HEK293T (cell line): ENCODE results near the gene AIF1L.

Source experiments
- CTCF ChIA-PET: fragments of 350-600 bp; formaldehyde crosslinking; extraction: SDS; loops from one replicate; lab custom pipeline; 2021; ENCODE audit warnings: antibody characterized with exemption, inconsistent platforms; lab: Yijun Ruan, JAX
- POLR2A ChIA-PET: fragments of 350-600 bp; formaldehyde crosslinking; extraction: SDS; loops from one replicate; lab custom pipeline; 2020; ENCODE audit warnings: antibody characterized with exemption, inconsistent platforms; lab: Yijun Ruan, JAX
- DNase-seq: peaks from one replicate; pipeline ENCODE4 v3.0.0; 2012; ENCODE audit warnings: mixed read lengths; ENCODE audit errors: extremely low spot score
- ARNT ChIP-seq: fragments of 450-650 bp; IDR thresholded peaks from 2 replicates; pipeline ENCODE4 v1.6.1; 2017; ENCODE audit warnings: mild to moderate bottlenecking
- BHLHE40 ChIP-seq: fragments of 450-650 bp; IDR thresholded peaks from 2 replicates; pipeline ENCODE4 v1.6.1; 2016; ENCODE audit warnings: mild to moderate bottlenecking, moderate library complexity, borderline replicate concordance
- CTBP1 ChIP-seq: fragments of 450-650 bp; IDR thresholded peaks from 2 replicates; pipeline ENCODE4 v1.6.1; 2016; ENCODE audit warnings: borderline replicate concordance
- ELF4 ChIP-seq: fragments of 450-650 bp; IDR thresholded peaks from 2 replicates; pipeline ENCODE4 v1.6.1; 2017; ENCODE audit warnings: antibody characterized with exemption
- FOXA1 ChIP-seq: fragments of 450-650 bp; IDR thresholded peaks from 2 replicates; pipeline ENCODE4 v1.6.1; 2016; ENCODE audit warnings: mild to moderate bottlenecking
- FOXK2 ChIP-seq: fragments of 450-650 bp; IDR thresholded peaks from 2 replicates; pipeline ENCODE4 v1.6.1; 2016; ENCODE audit warnings: mild to moderate bottlenecking
- FOXM1 ChIP-seq: fragments of 450-650 bp; IDR thresholded peaks from 2 replicates; pipeline ENCODE4 v1.6.1; 2017; ENCODE audit warnings: mild to moderate bottlenecking, borderline replicate concordance
- HDGF ChIP-seq: fragments of 450-650 bp; IDR thresholded peaks from 2 replicates; pipeline ENCODE4 v1.6.1; 2017; ENCODE audit warnings: antibody characterized with exemption, borderline replicate concordance
- L3MBTL2 ChIP-seq: fragments of 450-650 bp; conservative IDR thresholded peaks from 2 replicates; pipeline ENCODE4 v1.6.1; 2016; ENCODE audit warnings: mild to moderate bottlenecking
- LEF1 ChIP-seq: fragments of 450-650 bp; IDR thresholded peaks from 2 replicates; pipeline ENCODE4 v1.6.1; 2017; ENCODE audit warnings: mild to moderate bottlenecking, borderline replicate concordance
- NFRKB ChIP-seq: fragments of 450-650 bp; IDR thresholded peaks from 2 replicates; pipeline ENCODE4 v1.6.1; 2016; ENCODE audit warnings: mild to moderate bottlenecking, moderate library complexity
- PKNOX1 ChIP-seq: fragments of 450-650 bp; IDR thresholded peaks from 2 replicates; pipeline ENCODE4 v1.6.1; 2016
- SP1 ChIP-seq: fragments of 450-650 bp; IDR thresholded peaks from 2 replicates; pipeline ENCODE4 v1.6.1; 2017
- SUZ12 ChIP-seq: fragments of 450-650 bp; IDR thresholded peaks from 2 replicates; pipeline ENCODE4 v1.6.1; 2016; ENCODE audit warnings: mild to moderate bottlenecking
- TARDBP ChIP-seq: fragments of 450-650 bp; IDR thresholded peaks from 2 replicates; pipeline ENCODE4 v1.6.1; 2016
- ZNF384 ChIP-seq: fragments of 450-650 bp; IDR thresholded peaks from 2 replicates; pipeline ENCODE4 v1.6.1; 2016

AIF1L gene

GRCh38 chr9:131116281-131117120 lies 20.2 kb downstream of the AIF1L start:
- CTCF ChIA-PET: interaction anchor here (0.7 kb wide), 1 partner anchor 59 kb away, joined by 3 read pairs; no protein-coding TSS in a partner anchor
- POLR2A ChIA-PET: interaction anchor here (1.6 kb wide), 1 partner anchor 9 kb away, joined by 4 read pairs; the partner anchor contains the start of gene NUP214
- DNase-seq: no peak
- no peak for TF ChIP-seq PKNOX1
- TF ChIP-seq ELF4: no peak
- TF ChIP-seq SP1: no peak
- TF ChIP-seq BHLHE40: no peak
- no peak for TF ChIP-seq FOXM1
- TF ChIP-seq NFRKB: no peak
- TF ChIP-seq L3MBTL2: no peak
- no peak for TF ChIP-seq SUZ12
- no peak for TF ChIP-seq ZNF384
- TF ChIP-seq ARNT: no peak
- TF ChIP-seq FOXK2: no peak
- TF ChIP-seq TARDBP: no peak
- TF ChIP-seq HDGF: no peak
- TF ChIP-seq CTBP1: no peak
- no peak for TF ChIP-seq LEF1
- no peak for TF ChIP-seq FOXA1

- no peak for DNase-seq
- ChIA-PET CTCF (no interaction called here), POLR2A (no interaction called here)
- TF ChIP-seq L3MBTL2 (no peak), ZNF384 (no peak), FOXA1 (no peak), ARNT (no peak), FOXM1 (no peak), HDGF (no peak), ELF4 (no peak), TARDBP (no peak), NFRKB (no peak), SUZ12 (no peak), BHLHE40 (no peak), SP1 (no peak), CTBP1 (no peak), FOXK2 (no peak), PKNOX1 (no peak), LEF1 (no peak)
Observed at GRCh38 chr9:131117121-131117761, 20.9 kb downstream of the AIF1L start.

GRCh38 chr9:131117762-131118145 lies 21.4 kb downstream of the AIF1L start:
- TF ChIP-seq SP1: no peak
- no peak for TF ChIP-seq LEF1
- no peak for TF ChIP-seq TARDBP
- no peak for TF ChIP-seq PKNOX1
- TF ChIP-seq HDGF: no peak
- TF ChIP-seq FOXA1: no peak
- no peak for TF ChIP-seq BHLHE40
- TF ChIP-seq FOXM1: no peak
- TF ChIP-seq SUZ12: no peak
- TF ChIP-seq ZNF384: no peak
- no peak for TF ChIP-seq NFRKB
- no peak for TF ChIP-seq CTBP1
- no peak for TF ChIP-seq ARNT
- TF ChIP-seq FOXK2: no peak
- TF ChIP-seq ELF4: no peak
- no peak for TF ChIP-seq L3MBTL2
- no peak for DNase-seq
- CTCF ChIA-PET: no interaction called here
- POLR2A ChIA-PET: no interaction called here

GRCh38 chr9:131119600-131119999 lies 23.3 kb downstream of the AIF1L start:
- ChIA-PET CTCF (no interaction called here), POLR2A (no interaction called here)
- TF ChIP-seq L3MBTL2: no peak
- no peak for TF ChIP-seq NFRKB
- no peak for TF ChIP-seq FOXK2
- no peak for TF ChIP-seq CTBP1
- TF ChIP-seq TARDBP: no peak
- TF ChIP-seq FOXA1: no peak
- no peak for TF ChIP-seq ARNT
- no peak for TF ChIP-seq HDGF
- no peak for DNase-seq

- TF ChIP-seq ELF4 (no peak), ZNF384 (no peak), TARDBP (no peak), FOXK2 (no peak), PKNOX1 (no peak), SUZ12 (no peak), L3MBTL2 (no peak), CTBP1 (no peak), SP1 (no peak), HDGF (no peak), FOXM1 (no peak), FOXA1 (no peak), BHLHE40 (no peak), ARNT (no peak), LEF1 (no peak), NFRKB (no peak)
- ChIA-PET CTCF (no interaction called here), POLR2A (no interaction called here)
- no peak for DNase-seq
Observed at GRCh38 chr9:131120620-131121228, 24.4 kb downstream of the AIF1L start.
